Measurements from ENCODE around the gene EIF4EBP3. TPM values are rescaled to one million over a fixed set of nuclear protein-coding genes. Genes with fewer than 3 reads are reported as not detected.

EIF4EBP3 gene
- total and polyA plus RNA-seq, 9 of the 15 experiments (the other 6 are each of a cell fraction or from before 2014, with no cell fraction given), result 1.3 to 7.5 (median 3.8) TPM

DNA sequence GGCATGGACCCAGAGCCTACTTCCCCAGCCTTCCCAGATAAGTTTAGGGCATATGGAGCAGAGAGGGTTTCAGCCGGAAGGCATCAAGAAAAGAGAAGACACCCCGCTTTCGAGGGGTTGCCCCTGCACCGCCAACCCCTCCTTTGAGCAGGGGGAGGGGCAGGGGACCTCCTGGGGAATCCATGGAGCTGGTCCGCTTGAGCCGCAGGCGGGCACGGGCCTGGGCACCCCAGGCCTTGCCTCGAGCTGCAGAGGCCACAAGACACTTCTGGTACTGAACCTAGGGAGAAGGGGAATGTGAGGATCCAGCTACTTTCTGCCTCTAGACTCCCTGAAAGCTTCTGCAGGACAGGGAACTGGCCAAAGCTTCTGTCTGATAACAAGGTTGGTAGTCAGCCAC is 11.1 kb downstream of the EIF4EBP3 start (continued):
- TF ChIP-seq, protein P1, sequence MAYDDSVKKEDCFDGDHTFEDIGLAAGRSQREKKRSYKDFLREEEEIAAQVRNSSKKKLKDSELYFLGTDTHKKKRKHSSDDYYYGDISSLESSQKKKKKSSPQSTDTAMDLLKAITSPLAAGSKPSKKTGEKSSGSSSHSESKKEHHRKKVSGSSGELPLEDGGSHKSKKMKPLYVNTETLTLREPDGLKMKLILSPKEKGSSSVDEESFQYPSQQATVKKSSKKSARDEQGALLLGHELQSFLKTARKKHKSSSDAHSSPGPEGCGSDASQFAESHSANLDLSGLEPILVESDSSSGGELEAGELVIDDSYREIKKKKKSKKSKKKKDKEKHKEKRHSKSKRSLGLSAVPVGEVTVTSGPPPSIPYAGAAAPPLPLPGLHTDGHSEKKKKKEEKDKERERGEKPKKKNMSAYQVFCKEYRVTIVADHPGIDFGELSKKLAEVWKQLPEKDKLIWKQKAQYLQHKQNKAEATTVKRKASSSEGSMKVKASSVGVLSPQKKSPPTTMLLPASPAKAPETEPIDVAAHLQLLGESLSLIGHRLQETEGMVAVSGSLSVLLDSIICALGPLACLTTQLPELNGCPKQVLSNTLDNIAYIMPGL (CRISPR knock-in tag; IDR thresholded peaks at IDR 0.05), result no peak
- TF ChIP-seq, protein P2, sequence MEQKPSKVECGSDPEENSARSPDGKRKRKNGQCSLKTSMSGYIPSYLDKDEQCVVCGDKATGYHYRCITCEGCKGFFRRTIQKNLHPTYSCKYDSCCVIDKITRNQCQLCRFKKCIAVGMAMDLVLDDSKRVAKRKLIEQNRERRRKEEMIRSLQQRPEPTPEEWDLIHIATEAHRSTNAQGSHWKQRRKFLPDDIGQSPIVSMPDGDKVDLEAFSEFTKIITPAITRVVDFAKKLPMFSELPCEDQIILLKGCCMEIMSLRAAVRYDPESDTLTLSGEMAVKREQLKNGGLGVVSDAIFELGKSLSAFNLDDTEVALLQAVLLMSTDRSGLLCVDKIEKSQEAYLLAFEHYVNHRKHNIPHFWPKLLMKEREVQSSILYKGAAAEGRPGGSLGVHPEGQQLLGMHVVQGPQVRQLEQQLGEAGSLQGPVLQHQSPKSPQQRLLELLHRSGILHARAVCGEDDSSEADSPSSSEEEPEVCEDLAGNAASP (IDR thresholded peaks at IDR 0.05), result no peak
- TF ChIP-seq HNRNPL (IDR thresholded peaks at IDR 0.05; ENCODE audit: low read depth, low read length) (no peak), TRIM24 (IDR thresholded peaks at IDR 0.05) (no peak), LEF1 (IDR thresholded peaks at IDR 0.05) (no peak), NR1H2 (CRISPR knock-in tag; IDR thresholded peaks at IDR 0.05) (no peak), SP2 (IDR thresholded peaks at IDR 0.05; ENCODE audit: extremely low read depth, low read depth, low read length, poor library complexity, severe bottlenecking) (no peak)
- TF ChIP-seq, protein P3, sequence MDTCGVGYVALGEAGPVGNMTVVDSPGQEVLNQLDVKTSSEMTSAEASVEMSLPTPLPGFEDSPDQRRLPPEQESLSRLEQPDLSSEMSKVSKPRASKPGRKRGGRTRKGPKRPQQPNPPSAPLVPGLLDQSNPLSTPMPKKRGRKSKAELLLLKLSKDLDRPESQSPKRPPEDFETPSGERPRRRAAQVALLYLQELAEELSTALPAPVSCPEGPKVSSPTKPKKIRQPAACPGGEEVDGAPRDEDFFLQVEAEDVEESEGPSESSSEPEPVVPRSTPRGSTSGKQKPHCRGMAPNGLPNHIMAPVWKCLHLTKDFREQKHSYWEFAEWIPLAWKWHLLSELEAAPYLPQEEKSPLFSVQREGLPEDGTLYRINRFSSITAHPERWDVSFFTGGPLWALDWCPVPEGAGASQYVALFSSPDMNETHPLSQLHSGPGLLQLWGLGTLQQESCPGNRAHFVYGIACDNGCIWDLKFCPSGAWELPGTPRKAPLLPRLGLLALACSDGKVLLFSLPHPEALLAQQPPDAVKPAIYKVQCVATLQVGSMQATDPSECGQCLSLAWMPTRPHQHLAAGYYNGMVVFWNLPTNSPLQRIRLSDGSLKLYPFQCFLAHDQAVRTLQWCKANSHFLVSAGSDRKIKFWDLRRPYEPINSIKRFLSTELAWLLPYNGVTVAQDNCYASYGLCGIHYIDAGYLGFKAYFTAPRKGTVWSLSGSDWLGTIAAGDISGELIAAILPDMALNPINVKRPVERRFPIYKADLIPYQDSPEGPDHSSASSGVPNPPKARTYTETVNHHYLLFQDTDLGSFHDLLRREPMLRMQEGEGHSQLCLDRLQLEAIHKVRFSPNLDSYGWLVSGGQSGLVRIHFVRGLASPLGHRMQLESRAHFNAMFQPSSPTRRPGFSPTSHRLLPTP (IDR thresholded peaks at IDR 0.05; ENCODE audit: borderline replicate concordance, extremely low read depth, insufficient read length), result no peak
- TF ChIP-seq, protein P4, sequence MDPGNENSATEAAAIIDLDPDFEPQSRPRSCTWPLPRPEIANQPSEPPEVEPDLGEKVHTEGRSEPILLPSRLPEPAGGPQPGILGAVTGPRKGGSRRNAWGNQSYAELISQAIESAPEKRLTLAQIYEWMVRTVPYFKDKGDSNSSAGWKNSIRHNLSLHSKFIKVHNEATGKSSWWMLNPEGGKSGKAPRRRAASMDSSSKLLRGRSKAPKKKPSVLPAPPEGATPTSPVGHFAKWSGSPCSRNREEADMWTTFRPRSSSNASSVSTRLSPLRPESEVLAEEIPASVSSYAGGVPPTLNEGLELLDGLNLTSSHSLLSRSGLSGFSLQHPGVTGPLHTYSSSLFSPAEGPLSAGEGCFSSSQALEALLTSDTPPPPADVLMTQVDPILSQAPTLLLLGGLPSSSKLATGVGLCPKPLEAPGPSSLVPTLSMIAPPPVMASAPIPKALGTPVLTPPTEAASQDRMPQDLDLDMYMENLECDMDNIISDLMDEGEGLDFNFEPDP (CRISPR knock-in tag; IDR thresholded peaks at IDR 0.05), result no peak
